B cell (primary cell): ENCODE data around the gene PKD2L2. TPM values are rescaled to one million over a fixed set of nuclear protein-coding genes. Genes with fewer than 3 reads are reported as not detected.

Source experiments
- ATAC-seq: fragments of 200-7000 bp; cut with Tn5 transposase; one replicate; pipeline ENCODE4 v1.10.0; 2021; ENCODE audit warnings: low read depth, mild to moderate bottlenecking, moderate number of reproducible peaks, moderate library complexity
- CTCF ChIA-PET: fragments of 350-600 bp; sonication (Branson Sonifier 250); formaldehyde crosslinking; loops from one replicate; lab custom pipeline; 2021; ENCODE audit warnings: antibody characterized with exemption, inconsistent platforms; lab: Charles Lee
- POLR2A ChIA-PET: fragments of 350-600 bp; sonication (Branson Sonifier 250); formaldehyde crosslinking; loops from one replicate; lab custom pipeline; 2021; ENCODE audit warnings: antibody characterized with exemption; lab: Charles Lee
- DNase-seq: peaks from one replicate; pipeline ENCODE4 v3.0.0; 2013
- H2AFZ ChIP-seq: 2 replicates; pipeline ENCODE4 v1.6.1; 2012; ENCODE audit warnings: mild to moderate bottlenecking, low read depth, low read length; ENCODE audit not compliant: insufficient read depth, poor library complexity, severe bottlenecking
- H3K27ac ChIP-seq, 2 donors: 1 replicate in 1 of 2; 2 replicates in 1 of 2; pipeline ENCODE4 v1.5.1; 2012 to 2013; ENCODE audit warnings: low read length in 2 of 2, mild to moderate bottlenecking in 2 of 2, moderate library complexity in 1 of 2
- H3K27me3 ChIP-seq, 4 experiments: fragments of 200-600 bp in 1 of 4; sonication (generic) in 1 of 4; replicated peaks in 1 of 4; 1 replicate in 2 of 4; 2 replicates in 2 of 4; pipeline versions ENCODE4 v1.6.1 to v1.7.0; 2013 to 2016; ENCODE audit warnings: low read length in 3 of 4, mild to moderate bottlenecking in 2 of 4, mixed read lengths in 1 of 4, moderate library complexity in 1 of 4; ENCODE audit not compliant: insufficient read depth in 4 of 4, control insufficient read depth in 3 of 4; ENCODE audit errors: control extremely low read depth in 1 of 4
- H3K36me3 ChIP-seq, 2 experiments: replicated peaks in 1 of 2; 1 replicate in 1 of 2; 2 replicates in 1 of 2; pipeline versions ENCODE4 v1.6.1 to v1.7.1; 2013; ENCODE audit warnings: low read length in 1 of 2; ENCODE audit not compliant: insufficient read depth in 2 of 2, control insufficient read depth in 1 of 2; ENCODE audit errors: control extremely low read depth in 1 of 2, extremely low read depth in 1 of 2
- H3K4me1 ChIP-seq, 2 donors: fragments of 200-600 bp in 1 of 2; sonication (generic) in 1 of 2; 1 replicate in 1 of 2; 2 replicates in 1 of 2; pipeline versions ENCODE4 v1.5.1 to v1.6.1; 2013 to 2017; ENCODE audit warnings: low read length in 2 of 2; ENCODE audit not compliant: control insufficient read depth in 2 of 2, insufficient read depth in 2 of 2
- H3K4me2 ChIP-seq: replicated peaks from 2 replicates; pipeline ENCODE3; 2012; ENCODE audit warnings: mild to moderate bottlenecking, low read depth, low read length; ENCODE audit not compliant: poor library complexity, severe bottlenecking
- H3K4me3 ChIP-seq, 5 experiments: fragments of 200-600 bp in 1 of 5; sonication (generic) in 1 of 5; 1 replicate in 3 of 5; 2 replicates in 2 of 5; pipeline versions ENCODE4 v1.5.1 to v1.7.0; 2011 to 2016; ENCODE audit warnings: low read length in 4 of 5, mild to moderate bottlenecking in 4 of 5, low read depth in 2 of 5, control low read depth in 1 of 5, moderate library complexity in 1 of 5; ENCODE audit not compliant: insufficient read depth in 1 of 5; ENCODE audit errors: control extremely low read depth in 1 of 5, extremely low read depth in 1 of 5
- H3K79me2 ChIP-seq: fragments of 200-600 bp; sonication (generic); one replicate; pipeline ENCODE4 v1.6.0; 2016; ENCODE audit warnings: low read length; ENCODE audit not compliant: control insufficient read depth, insufficient read depth
- H3K9ac ChIP-seq: fragments of 200-600 bp; sonication (generic); 2 replicates; pipeline ENCODE4 v1.6.1; 2017; ENCODE audit warnings: mild to moderate bottlenecking, low read length, moderate library complexity
- H3K9me3 ChIP-seq, 3 donors: one replicate each; pipeline versions ENCODE4 v1.6.1 to v1.7.1; 2013; ENCODE audit warnings: low read length in 2 of 3; ENCODE audit not compliant: control insufficient read depth in 2 of 3, insufficient read depth in 1 of 3; ENCODE audit errors: control extremely low read depth in 1 of 3
- H4K20me1 ChIP-seq: 2 replicates; pipeline ENCODE4 v1.6.0; 2012; ENCODE audit warnings: mild to moderate bottlenecking, low read length; ENCODE audit not compliant: insufficient read depth, control insufficient read depth, poor library complexity, severe bottlenecking
- H3K27ac Mint-ChIP-seq: one replicate; pipeline ENCODE4 v1.8.0; 2021; ENCODE audit warnings: mixed read lengths
- H3K27me3 Mint-ChIP-seq: one replicate; pipeline ENCODE4 v1.8.0; 2021; ENCODE audit warnings: mixed read lengths
- H3K4me1 Mint-ChIP-seq: one replicate; pipeline ENCODE4 v1.8.0; 2021; ENCODE audit warnings: mixed read lengths
- H3K4me3 Mint-ChIP-seq: one replicate; pipeline ENCODE4 v1.8.0; 2021; ENCODE audit warnings: mixed read lengths
- H3K9me3 Mint-ChIP-seq: one replicate; pipeline ENCODE4 v1.8.0; 2022; ENCODE audit warnings: mixed read lengths; ENCODE audit not compliant: insufficient read depth
- EZH2 ChIP-seq: IDR thresholded peaks from 2 replicates; pipeline ENCODE4 v1.6.1; 2012; ENCODE audit warnings: borderline replicate concordance, low read depth, mild to moderate bottlenecking, moderate library complexity, low read length; ENCODE audit not compliant: insufficient read depth, poor library complexity, severe bottlenecking
- WGBS: methylation state at CpG from one replicate; pipeline ENCODE4 v1.1.5; 2013; ENCODE audit warnings: missing lambda C conversion rate; ENCODE audit not compliant: insufficient coverage; 5-methylcytosine and 5-hydroxymethylcytosine counted together
- intact Hi-C: fragments of 100-400 bp; cut with micrococcal nuclease; formaldehyde crosslinking; loops from one replicate; pipeline ENCODE4 v1.10.0; 2022
- polyA plus RNA-seq: library from polyadenylated mRNA; depleted of rRNA; stranded (reverse); fragments of >200 nt; gene quantifications from 2 replicates; pipeline ENCODE4 v1.2.3, GENCODE V29; 2012
- total RNA-seq, 2 donors: library from RNA; stranded (reverse); fragments of 120-200 nt in 1 of 2; gene quantifications; 1 replicate in 1 of 2; 2 replicates in 1 of 2; pipeline versions ENCODE4 v1.2.3 to v1.2.4, GENCODE V29; 2013 to 2022
- TF ChIP-seq, protein P1 (sequence below): fragments of 200-600 bp; IDR thresholded peaks from one replicate; pipeline ENCODE4 v1.8.0; 2022; ENCODE audit warnings: antibody characterized with exemption, mild to moderate bottlenecking

Gene PKD2L2
- total and polyA plus RNA-seq, 2 donors (not counting 1 experiment from before 2014, with no cell fraction given), result 0.12 to 0.37 TPM

DNA sequence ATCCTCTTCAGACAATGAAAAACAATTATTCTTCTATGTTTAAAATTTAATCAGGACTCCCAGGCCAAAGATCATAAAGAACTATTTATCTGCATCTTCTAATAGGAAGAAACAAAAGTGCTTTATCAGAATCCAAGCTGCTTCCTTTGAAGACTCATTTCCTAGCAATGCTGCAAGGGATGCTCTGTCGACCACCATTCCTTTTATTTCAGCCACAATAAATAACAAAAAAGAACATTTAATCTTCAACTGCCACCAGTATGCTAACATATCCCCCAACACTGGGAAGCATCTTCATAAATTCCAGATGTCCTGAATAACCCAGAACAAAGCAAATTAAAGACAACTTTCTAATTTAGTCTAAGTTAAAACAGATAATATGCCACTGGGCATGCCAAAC, 68.7 kb downstream of the PKD2L2 start:
- WGBS, result 86% methylated on average over 1 of the region's 1 CpG
- TF ChIP-seq, protein P1, sequence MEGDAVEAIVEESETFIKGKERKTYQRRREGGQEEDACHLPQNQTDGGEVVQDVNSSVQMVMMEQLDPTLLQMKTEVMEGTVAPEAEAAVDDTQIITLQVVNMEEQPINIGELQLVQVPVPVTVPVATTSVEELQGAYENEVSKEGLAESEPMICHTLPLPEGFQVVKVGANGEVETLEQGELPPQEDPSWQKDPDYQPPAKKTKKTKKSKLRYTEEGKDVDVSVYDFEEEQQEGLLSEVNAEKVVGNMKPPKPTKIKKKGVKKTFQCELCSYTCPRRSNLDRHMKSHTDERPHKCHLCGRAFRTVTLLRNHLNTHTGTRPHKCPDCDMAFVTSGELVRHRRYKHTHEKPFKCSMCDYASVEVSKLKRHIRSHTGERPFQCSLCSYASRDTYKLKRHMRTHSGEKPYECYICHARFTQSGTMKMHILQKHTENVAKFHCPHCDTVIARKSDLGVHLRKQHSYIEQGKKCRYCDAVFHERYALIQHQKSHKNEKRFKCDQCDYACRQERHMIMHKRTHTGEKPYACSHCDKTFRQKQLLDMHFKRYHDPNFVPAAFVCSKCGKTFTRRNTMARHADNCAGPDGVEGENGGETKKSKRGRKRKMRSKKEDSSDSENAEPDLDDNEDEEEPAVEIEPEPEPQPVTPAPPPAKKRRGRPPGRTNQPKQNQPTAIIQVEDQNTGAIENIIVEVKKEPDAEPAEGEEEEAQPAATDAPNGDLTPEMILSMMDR, result no peak
- no peak for TF ChIP-seq EZH2
- ATAC-seq (no peak), DNase-seq (no peak)
- ChIA-PET POLR2A (no interaction called here), CTCF (no interaction called here)
- H3K4me2 ChIP-seq, result no peak overlapping the region
- H3K4me3 ChIP-seq, result no peak overlapping the region
- no peaks in the 10 kb centered on the region for H3K27me3 ChIP-seq
- no peaks in the 10 kb centered on the region for H4K20me1 ChIP-seq
- peaks cover 3% of the 10 kb centered on the region for H3K79me2 ChIP-seq
- peaks cover 15 to 85% of the 10 kb centered on the region in 2 experiments for H3K36me3 ChIP-seq
- no peaks in the 10 kb centered on the region for H3K4me1 ChIP-seq
- H2AFZ ChIP-seq, result no peak overlapping the region
- Mint-ChIP-seq H3K4me1 (no peaks in the 10 kb centered on the region), H3K27ac (no peak overlapping the region), H3K27me3 (no peaks in the 10 kb centered on the region), H3K9me3 (no peaks in the 10 kb centered on the region), H3K4me3 (no peak overlapping the region)
- H3K9me3 ChIP-seq, result no peaks in the 10 kb centered on the region
- no peak overlapping the region for H3K9ac ChIP-seq
- intact Hi-C loops, result no loop called here
- no peak overlapping the region for H3K27ac ChIP-seq

DNA sequence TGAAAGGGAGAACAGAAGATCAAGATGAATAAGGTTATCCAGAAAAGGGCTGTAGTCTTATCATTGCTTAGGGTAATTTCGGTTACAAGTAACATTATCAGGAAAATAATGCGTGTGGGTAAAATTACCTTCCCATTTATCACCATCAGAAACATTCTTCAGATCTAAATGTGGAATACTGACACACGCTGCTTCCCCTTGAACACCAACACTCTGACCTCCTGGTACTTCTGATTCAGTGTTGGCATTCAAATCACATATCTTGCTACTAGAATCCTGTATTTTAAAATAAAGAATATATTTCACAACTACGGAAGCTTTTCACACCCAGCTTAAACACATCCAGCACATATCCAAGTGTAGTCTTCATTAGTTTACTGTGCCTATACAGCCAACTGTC, 70.2 kb downstream of the PKD2L2 start:
- Histone ChIP-seq H3K27me3 (no peaks in the 10 kb centered on the region), H3K9ac (no peak overlapping the region), H3K4me1 (no peaks in the 10 kb centered on the region), H3K4me2 (no peak overlapping the region), H3K4me3 (no peak overlapping the region), H3K27ac (no peak overlapping the region), H3K79me2 (peaks cover 15% of the 10 kb centered on the region), H4K20me1 (peaks cover 6% of the 10 kb centered on the region), H3K36me3 (peaks cover 17 to 81% of the 10 kb centered on the region in 2 experiments), H3K9me3 (no peaks in the 10 kb centered on the region), H2AFZ (no peak overlapping the region)
- intact Hi-C loops, result no loop called here
- TF ChIP-seq, protein P1, result no peak
- no peak for TF ChIP-seq EZH2
- Mint-ChIP-seq H3K9me3 (no peaks in the 10 kb centered on the region), H3K27me3 (no peaks in the 10 kb centered on the region), H3K4me3 (no peak overlapping the region), H3K27ac (no peak overlapping the region), H3K4me1 (no peaks in the 10 kb centered on the region)
- no peak for ATAC-seq
- WGBS, result no CpG with 5 or more reads among the region's 4 CpGs
- no peak for DNase-seq
- ChIA-PET POLR2A (no interaction called here), CTCF (interaction anchor here (1.7 kb wide), 1 partner anchor 181 kb away, joined by 4 read pairs; no protein-coding TSS in a partner anchor)
